Sigmoid colon (tissue), 4 donors: Measurements from ENCODE around the gene MGP.

ENCODE experiments used
- POLR2A ChIP-seq, 2 donors: fragments of 450-650 bp; IDR thresholded peaks; one replicate each; pipeline ENCODE4 v1.6.1; 2016; ENCODE audit warnings: antibody characterized with exemption in 2 of 2, mild to moderate bottlenecking in 2 of 2, moderate library complexity in 2 of 2
- POLR2AphosphoS5 ChIP-seq, 4 donors: sonication (generic); formaldehyde crosslinking; IDR thresholded peaks; one replicate each; pipeline ENCODE4 v1.6.1; 2017; ENCODE audit warnings: antibody characterized with exemption in 4 of 4
- TF ChIP-seq, protein P1 (sequence below), 4 experiments: fragments of 450-650 bp in 3 of 4; fragments of 200-600 bp in 1 of 4; IDR thresholded peaks; one replicate each; pipeline ENCODE4 v1.5.1; 2016 to 2019; ENCODE audit warnings: antibody characterized with exemption in 4 of 4, mild to moderate bottlenecking in 3 of 4, moderate library complexity in 2 of 4

DNA sequence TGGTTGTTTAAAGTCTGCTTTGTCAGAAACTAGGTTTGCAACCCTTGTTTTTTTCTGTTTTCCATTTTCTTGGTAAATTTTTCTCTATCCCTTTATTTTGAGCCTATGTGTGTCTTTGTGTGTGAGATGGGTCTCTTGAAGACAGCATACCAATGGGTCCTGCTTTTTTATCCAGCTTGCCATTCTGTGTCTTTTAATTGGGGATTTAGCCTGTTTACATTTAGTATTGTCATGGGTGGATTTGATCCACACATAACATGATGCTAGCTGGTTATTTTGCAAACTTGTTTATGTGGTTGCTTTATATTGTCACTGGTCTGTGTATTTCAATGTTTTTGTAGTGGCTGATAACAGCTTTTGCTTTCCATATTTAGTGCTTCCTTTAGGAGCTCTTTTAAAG, 25.2 kb downstream of the MGP start:
- TF ChIP-seq, protein P1, sequence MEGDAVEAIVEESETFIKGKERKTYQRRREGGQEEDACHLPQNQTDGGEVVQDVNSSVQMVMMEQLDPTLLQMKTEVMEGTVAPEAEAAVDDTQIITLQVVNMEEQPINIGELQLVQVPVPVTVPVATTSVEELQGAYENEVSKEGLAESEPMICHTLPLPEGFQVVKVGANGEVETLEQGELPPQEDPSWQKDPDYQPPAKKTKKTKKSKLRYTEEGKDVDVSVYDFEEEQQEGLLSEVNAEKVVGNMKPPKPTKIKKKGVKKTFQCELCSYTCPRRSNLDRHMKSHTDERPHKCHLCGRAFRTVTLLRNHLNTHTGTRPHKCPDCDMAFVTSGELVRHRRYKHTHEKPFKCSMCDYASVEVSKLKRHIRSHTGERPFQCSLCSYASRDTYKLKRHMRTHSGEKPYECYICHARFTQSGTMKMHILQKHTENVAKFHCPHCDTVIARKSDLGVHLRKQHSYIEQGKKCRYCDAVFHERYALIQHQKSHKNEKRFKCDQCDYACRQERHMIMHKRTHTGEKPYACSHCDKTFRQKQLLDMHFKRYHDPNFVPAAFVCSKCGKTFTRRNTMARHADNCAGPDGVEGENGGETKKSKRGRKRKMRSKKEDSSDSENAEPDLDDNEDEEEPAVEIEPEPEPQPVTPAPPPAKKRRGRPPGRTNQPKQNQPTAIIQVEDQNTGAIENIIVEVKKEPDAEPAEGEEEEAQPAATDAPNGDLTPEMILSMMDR (IDR thresholded peaks at IDR 0.05): no peak
- TF ChIP-seq POLR2A (IDR thresholded peaks at IDR 0.05): no peak
- TF ChIP-seq POLR2AphosphoS5 (IDR thresholded peaks at IDR 0.05): no peak
